Fibroblast of mammary gland (primary cell): ENCODE data around the gene GRK4.
A peak's percentile ranks its signal among the peaks of the same experiment; 100 is the strongest.

Experiments used
- DNase-seq: peaks from one replicate; pipeline ENCODE4 v3.0.0-alpha.2; 2010; ENCODE audit warnings: low read depth
- H3K4me3 ChIP-seq: 2 replicates; pipeline ENCODE4 v1.5.1; 2011; ENCODE audit warnings: low read depth, mild to moderate bottlenecking, low read length, moderate library complexity; ENCODE audit not compliant: control insufficient read depth
- TF ChIP-seq, protein P1 (sequence below): conservative IDR thresholded peaks from 2 replicates; pipeline ENCODE4 v1.5.1; 2011; ENCODE audit warnings: low read depth, low read length, inconsistent platforms; ENCODE audit not compliant: control insufficient read depth, insufficient read depth

Gene GRK4

DNA sequence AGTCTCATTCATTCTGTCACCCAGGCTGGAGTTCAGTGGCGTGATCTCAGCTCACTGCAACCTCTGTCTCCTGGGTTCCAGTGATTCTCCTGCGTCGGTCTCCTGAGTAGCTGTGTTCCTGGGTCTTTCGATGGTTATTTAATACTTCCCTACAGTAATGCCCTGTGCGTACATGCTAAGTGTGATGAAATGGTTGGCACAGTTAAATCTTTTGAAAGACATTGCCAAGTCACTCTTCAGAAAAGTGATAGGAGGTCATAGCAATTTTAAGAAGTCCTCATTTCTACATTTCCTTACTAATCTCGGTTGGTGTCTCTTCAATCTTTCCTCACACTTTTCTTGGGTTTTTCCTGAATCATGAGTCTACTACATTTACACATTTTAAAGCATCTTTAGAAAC lies 96.6 kb downstream of the GRK4 start:
- no peak for DNase-seq
- TF ChIP-seq, protein P1, sequence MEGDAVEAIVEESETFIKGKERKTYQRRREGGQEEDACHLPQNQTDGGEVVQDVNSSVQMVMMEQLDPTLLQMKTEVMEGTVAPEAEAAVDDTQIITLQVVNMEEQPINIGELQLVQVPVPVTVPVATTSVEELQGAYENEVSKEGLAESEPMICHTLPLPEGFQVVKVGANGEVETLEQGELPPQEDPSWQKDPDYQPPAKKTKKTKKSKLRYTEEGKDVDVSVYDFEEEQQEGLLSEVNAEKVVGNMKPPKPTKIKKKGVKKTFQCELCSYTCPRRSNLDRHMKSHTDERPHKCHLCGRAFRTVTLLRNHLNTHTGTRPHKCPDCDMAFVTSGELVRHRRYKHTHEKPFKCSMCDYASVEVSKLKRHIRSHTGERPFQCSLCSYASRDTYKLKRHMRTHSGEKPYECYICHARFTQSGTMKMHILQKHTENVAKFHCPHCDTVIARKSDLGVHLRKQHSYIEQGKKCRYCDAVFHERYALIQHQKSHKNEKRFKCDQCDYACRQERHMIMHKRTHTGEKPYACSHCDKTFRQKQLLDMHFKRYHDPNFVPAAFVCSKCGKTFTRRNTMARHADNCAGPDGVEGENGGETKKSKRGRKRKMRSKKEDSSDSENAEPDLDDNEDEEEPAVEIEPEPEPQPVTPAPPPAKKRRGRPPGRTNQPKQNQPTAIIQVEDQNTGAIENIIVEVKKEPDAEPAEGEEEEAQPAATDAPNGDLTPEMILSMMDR, result no peak
- no peak overlapping the region for H3K4me3 ChIP-seq

DNA sequence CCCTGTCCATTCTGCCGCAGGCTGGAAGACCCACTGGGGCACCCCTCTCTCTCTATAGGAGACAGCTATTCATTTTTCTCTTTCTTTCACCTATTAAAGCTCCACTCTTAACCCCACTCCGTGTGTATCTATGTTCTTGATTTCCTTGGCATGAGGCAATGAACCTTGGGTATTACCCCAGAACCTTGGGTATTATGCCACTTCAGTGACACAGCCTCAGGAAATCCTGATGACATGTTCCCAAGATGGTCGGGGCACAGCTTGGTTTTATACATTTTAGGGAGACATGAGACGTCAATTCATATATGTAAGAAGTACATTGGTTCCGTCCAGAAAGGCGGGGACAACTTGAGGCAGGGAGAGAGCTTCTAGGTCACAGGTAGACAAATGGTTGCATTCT lies 97.6 kb downstream of the GRK4 start:
- H3K4me3 ChIP-seq, result no peak overlapping the region

DNA sequence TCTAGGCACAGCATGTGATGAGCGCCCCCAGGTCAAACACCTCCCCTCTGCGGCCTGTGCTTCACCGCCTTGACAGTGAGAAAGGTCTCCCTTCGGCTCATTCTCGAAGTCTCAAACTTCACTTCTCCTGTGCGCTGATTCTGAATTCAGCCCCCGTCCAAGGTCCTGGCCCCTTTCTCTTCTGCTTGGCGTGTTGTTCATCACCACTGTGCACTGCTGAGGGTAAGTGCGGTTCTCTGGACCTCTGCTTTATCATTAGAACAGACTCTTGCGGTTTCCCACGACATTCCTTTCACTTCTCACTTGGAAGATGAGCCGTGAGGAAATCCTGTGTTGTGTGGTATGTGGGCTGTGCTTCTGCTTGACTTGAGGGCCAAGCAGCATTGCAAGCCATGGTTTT lies 99.1 kb downstream of the GRK4 start:
- no peak overlapping the region for H3K4me3 ChIP-seq
- peak; percentile 73 for DNase-seq
- TF ChIP-seq, protein P1, result no peak

More for the DNA sequence above, 97.6 kb downstream of the GRK4 start:
- TF ChIP-seq, protein P1, result no peak
- DNase-seq, result no peak

DNA sequence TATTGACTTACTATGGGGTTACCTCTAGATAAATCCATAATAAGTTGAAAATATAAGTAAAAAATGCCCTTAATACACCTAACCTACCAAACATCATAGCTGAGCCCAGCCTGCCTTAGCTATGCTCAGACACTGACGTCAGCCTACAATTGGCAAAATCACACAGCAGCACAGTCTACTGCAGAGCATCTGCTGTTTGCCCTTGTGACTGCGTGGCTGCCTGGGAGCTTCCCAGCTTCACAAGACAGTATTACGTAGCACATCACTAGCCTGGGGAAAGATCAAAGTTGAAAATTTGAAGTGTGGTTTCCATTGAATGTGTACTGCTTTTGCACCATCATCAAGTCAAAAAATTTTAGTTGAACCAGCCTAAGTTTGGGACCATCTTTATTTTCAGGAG lies 102.2 kb downstream of the GRK4 start:
- TF ChIP-seq, protein P1, result no peak
- no peak overlapping the region for H3K4me3 ChIP-seq
- DNase-seq, result peak; percentile 45

DNA sequence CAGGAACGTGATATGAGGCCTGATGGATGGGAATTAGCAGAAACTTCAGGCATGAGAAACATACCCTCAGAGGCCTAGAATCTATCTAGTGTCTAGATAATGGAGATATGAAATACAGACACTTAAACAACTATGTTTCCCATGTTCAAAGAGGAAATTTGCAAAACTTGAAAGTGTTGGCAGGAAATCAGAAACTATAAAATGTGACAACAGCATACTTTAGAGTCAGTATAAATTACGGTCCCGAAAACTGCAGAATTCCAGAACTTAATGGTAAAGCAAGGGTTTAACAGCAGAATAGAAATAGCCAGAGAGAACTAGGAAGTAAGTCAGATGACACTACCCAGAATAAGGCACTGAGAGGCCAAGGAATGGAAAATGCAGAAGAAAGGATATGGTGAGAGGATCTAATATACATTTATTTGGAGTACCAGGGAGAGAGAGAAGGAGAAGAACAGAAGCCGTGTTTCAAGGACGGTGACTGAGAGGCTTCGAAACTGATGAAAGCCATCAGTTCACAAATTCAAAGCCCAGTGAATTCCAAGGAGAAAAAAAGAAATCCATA lies 103.5 kb downstream of the GRK4 start:
- DNase-seq, result no peak
- TF ChIP-seq, protein P1, result no peak
- H3K4me3 ChIP-seq, result no peak overlapping the region

DNA sequence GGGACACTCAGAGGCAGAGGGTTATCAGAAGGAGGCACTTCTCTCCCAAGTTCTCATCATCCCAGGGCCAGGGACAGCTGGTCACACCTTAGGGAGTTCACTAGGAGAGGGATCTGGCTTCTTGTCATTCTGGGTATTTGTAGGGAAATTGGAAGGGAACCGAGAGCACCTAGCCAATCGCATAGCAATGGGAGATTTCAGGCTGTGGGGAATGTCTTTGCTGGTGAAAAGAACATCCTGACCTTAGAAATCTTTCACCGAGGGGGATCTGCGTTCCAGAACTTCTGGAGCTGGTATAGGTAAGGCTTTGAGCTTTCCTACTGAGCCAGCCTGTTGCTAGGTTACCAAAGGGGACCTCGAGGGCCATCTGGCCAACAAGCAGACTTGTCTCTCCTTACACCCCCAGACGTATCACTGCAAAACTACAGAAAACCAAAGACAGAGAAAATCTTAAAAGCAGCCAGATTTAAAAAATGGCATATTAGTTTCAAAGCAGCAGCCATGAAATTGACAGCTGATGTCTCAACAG lies 104.2 kb downstream of the GRK4 start:
- no peak for DNase-seq
- TF ChIP-seq, protein P1, result no peak
- no peak overlapping the region for H3K4me3 ChIP-seq
